Measurements from ENCODE around the gene NFE2L2.
"Not testable (repeated sequence)": the region's sequence is repeated elsewhere in the genome, so short reads cannot be mapped to it uniquely, and the experiment has no call there.

NFE2L2 gene

GRCh38 chr2:177264693-177265587 is at the start of gene NFE2L2:
TSS of gene NFE2L2 (minus strand) at chr2:177264727. CDS start at chr2:177264576, 151 bp downstream.
- DNase-seq: no peak

DNA sequence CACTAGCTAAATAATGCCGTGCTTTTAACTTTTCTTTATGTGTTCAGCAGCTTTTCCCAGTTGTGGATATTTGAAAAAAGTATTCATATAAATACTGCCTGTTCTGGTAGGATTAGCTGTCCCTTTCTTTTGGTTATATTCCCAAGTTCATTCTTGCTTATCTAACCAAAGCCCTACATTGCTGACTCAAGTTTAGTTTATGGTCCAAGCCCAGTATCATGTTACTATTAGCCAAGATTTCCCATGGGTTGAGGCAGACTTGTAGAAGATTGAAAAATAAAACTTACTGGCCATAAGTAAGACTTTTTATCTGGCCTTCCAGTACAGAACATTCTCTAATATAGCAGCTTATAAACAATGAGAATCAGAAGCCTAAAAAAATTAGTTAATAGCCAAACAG is 49.7 kb upstream of the NFE2L2 start:
- DNase-seq: no peak

DNA sequence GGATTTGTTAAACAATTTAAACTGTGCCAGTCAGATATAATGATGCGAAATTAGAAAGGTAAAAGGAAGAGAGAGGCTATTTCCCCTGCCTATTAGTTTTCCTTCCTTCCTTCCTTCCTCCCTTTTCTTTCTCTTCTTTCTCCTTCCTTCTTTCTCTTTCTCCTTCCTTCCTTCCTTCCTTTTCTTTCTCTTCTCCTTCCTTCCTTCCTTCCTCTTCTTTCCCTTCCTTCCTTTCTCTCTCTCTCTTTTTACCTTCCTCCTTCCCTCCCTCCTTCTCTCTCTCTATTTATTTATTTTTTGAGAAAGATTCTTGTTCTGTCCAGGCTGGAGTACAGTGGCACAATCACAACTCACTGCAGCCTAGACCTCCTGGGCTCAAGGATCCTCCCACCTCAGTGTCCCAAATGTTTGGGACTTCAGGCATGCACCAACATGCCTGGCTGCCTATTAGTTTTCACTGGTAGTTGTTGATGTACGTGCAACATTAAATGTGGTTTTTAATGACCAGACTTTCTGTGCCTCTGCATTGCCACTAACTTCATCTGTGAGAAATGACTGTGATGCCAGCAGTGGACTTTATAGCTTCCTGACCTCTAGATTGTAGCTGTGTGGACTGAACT is 48.7 kb upstream of the NFE2L2 start:
- DNase-seq: no peak

- DNase-seq: no peak
Measured at GRCh38 chr2:177312562-177312961, 48.0 kb upstream of the NFE2L2 start.

GRCh38 chr2:177309672-177310309 is 45.3 kb upstream of the NFE2L2 start:
- DNase-seq: not testable (repeated sequence)

DNA sequence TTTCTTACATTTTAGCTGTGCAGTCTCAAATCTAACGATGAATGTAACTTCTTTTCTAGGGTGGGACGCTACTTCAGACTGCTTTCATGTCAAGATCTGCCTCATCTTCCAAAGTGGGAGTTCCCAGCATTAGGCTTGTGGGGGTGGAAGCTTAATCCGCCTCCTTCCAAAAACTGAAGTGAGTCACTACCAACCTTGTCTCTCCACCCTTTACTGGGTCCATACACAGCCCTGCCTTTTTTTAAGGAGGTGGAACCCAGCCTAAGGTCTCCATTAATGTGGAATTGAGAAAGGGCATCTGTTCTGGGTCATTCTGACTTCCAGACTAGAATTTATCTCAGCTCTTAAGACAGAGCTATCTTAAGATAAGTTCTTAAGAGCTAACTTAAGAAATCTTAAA is 42.0 kb upstream of the NFE2L2 start:
- DNase-seq: no peak

- DNase-seq: no peak
Measured at GRCh38 chr2:177303939-177304338, 39.4 kb upstream of the NFE2L2 start.

- no peak for DNase-seq
Measured at GRCh38 chr2:177302552-177302951, 38.0 kb upstream of the NFE2L2 start.

DNA sequence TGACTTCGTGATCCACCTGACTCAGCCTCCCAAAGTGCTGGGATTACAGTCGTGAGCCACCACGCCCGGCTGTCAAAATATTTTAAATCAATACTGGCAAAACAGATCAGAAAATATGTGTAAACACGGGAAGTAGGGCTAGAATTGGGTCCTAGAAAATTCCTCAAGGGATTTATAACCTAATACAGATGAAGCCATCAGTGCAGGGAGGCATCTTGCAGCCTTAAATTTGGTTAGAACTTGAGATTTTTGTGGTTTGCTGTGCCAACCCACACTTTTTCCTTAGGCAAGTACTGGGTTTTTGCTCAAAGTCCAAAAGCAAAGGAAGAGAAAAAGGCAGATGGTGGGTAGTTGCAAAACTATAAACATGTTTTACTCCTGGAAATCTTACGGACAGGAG is 33.7 kb upstream of the NFE2L2 start:
- DNase-seq: no peak

DNA sequence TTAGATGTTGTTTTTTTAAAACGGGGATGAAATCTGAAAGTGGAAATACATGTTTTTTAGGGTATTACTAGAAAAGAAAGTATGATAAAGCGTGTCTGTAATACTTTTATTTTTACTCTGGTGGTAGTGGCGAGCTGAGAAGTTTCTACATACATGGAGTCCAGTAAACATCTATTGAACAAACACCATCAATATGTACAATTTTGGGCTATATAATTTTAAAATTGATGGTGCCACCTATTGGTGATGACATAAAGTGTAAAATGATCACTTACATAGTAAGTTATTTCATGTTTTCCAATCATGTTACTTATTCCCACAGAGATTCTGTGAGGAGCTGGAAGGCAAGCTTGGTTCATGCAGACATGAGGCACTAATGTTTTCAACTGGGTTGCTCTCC is 31.5 kb upstream of the NFE2L2 start:
- DNase-seq: no peak

GRCh38 chr2:177295484-177295883 is 31.0 kb upstream of the NFE2L2 start:
- no peak for DNase-seq

- DNase-seq: no peak
Measured at GRCh38 chr2:177291701-177292100, 27.2 kb upstream of the NFE2L2 start.

- no peak for DNase-seq
Measured at GRCh38 chr2:177289824-177290628, 25.5 kb upstream of the NFE2L2 start.

GRCh38 chr2:177287814-177288213 is 23.3 kb upstream of the NFE2L2 start:
- DNase-seq: no peak

DNA sequence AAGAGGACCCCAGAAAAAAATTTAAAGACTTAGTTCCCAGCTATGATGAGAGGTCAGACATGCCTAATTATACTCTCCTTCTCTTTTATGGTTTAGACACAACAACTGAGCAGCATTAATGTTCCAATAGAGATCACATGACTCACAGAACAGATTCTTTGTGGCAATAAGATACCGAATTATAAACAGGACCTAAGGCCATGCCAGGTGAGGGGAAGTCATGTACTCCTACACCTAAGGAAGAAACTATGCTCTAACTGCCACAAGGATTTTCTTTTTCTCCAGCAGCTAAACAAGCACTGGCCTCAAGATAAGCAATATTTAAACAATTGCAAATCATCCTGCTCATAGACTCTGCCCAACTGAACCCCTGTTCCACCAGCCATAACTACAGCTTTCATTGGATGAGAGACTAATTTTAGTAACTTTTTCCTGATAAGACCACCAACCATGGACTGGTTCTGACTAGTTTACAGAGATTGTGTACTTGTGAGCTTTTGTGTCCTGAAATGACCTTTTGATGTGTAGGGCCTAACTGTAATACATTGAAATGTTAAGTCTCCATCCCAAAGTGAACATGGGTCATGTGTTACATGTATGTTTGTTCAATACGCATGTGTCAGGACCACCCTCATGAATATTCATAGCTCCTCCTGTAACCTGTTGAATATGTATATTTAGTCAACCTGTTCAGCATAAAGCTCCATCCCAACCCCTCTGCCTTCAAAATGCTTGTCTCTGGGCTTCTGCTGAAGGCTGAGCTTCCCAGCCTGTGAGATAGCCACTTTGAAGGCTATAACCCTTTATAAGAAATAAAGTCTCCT is 21.6 kb upstream of the NFE2L2 start:
- DNase-seq: no peak

DNA sequence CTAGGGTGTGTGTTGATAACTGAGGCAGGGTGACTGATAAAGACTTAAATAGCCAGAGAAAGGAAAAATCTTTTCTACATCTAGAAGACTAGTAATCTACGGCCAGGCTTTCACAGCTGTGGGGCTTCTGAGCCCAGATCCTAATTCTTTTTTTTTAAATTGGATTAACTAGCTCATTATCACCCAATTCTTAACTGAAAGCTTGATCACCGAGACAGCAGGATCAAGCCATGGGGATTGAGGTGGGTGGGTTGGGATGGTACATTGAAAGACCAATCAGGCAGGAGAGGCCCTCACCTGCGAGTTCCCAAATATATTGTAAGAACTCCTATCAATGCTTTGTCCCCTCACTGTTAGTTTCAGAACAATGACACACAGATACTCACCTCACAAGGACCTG is 20.0 kb upstream of the NFE2L2 start:
- DNase-seq: no peak

- no peak for DNase-seq
Measured at GRCh38 chr2:177283906-177284305, 19.4 kb upstream of the NFE2L2 start.

DNA sequence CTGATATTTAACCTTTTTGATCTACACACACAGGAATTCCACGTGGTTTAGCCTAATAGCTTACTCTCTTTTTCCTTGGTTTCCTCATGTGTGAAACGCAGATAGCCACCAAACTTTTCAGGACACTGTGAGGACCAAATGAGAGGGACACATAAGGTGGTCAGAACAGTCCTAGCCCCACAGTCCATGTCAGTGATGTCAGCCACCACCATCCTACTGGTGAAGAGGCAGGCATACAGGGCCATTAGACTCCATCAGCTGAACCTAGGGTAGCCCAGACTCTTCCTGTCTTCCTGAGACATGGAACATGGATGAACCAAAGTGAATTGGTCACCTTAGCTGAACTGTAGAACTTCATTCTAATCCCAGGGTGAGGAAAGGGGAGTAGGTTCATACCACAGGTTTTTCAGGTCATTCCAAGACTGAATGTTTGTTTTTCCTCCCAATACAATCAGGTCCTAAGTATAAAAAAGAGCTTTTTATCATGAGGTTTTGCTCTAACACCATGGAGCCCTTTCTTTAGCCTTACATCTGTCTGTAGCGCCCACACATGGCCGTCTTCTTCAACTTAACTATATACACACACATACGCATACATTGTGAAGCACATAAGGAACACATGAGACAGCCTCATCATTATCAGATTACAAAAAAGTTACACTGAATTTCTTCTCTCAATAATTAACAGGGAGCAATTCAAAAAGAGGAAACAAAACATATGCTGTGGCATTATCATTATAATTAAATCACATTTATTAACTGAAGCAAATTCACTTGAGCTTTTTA is 18.5 kb upstream of the NFE2L2 start:
- DNase-seq: no peak

GRCh38 chr2:177282181-177282641 is 17.7 kb upstream of the NFE2L2 start:
- DNase-seq: peak; percentile 33

- no peak for DNase-seq
Measured at GRCh38 chr2:177281400-177282180, 17.1 kb upstream of the NFE2L2 start.
